GM12801 (cell line): ENCODE results near the gene KITLG.

Experiments
- TF ChIP-seq, protein P1 (sequence below): IDR thresholded peaks from one replicate; pipeline ENCODE4 v1.5.1; 2011; ENCODE audit warnings: control low read depth; ENCODE audit not compliant: insufficient read length; ENCODE audit errors: extremely low read depth

KITLG gene

DNA sequence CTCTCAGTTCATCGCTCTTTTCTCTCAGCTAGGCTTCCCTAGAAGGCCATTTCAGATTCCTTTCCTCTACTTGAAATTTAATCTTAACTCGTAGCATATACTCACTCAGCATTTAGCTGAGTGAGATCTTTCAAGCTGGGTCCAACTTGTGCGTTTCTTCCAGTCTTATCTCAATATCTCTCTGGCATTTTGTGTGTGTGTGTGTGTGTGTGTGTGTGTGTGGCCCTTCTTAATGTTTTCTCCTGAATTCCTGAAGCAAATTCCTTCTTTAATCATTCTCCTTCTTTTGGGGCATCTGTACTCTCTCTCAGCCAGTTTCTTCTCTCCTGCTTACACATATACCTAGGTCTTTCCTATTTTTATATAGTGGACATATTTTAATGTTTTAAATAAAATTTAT, 129.1 kb downstream of the KITLG start:
- TF ChIP-seq, protein P1, sequence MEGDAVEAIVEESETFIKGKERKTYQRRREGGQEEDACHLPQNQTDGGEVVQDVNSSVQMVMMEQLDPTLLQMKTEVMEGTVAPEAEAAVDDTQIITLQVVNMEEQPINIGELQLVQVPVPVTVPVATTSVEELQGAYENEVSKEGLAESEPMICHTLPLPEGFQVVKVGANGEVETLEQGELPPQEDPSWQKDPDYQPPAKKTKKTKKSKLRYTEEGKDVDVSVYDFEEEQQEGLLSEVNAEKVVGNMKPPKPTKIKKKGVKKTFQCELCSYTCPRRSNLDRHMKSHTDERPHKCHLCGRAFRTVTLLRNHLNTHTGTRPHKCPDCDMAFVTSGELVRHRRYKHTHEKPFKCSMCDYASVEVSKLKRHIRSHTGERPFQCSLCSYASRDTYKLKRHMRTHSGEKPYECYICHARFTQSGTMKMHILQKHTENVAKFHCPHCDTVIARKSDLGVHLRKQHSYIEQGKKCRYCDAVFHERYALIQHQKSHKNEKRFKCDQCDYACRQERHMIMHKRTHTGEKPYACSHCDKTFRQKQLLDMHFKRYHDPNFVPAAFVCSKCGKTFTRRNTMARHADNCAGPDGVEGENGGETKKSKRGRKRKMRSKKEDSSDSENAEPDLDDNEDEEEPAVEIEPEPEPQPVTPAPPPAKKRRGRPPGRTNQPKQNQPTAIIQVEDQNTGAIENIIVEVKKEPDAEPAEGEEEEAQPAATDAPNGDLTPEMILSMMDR, result no peak

DNA sequence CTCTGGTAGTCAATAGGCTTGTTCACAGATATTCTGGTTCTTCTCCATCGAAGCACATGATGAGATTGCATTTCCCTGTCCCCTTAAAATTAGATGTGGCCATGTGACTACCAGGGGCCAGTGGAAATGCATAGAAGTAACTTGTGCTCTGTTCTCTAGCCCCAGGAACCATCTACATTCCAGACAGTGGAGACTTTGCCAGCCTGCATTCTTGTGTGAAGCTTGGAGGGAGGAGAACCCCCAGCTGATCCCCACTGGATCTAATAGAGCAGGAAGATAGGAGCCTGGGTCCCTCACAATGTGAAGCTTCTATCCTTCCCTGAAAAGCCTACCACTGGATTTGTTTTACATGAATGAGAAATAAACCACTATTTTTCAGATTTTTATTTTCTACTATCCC, 130.1 kb downstream of the KITLG start:
- TF ChIP-seq, protein P1, result no peak

DNA sequence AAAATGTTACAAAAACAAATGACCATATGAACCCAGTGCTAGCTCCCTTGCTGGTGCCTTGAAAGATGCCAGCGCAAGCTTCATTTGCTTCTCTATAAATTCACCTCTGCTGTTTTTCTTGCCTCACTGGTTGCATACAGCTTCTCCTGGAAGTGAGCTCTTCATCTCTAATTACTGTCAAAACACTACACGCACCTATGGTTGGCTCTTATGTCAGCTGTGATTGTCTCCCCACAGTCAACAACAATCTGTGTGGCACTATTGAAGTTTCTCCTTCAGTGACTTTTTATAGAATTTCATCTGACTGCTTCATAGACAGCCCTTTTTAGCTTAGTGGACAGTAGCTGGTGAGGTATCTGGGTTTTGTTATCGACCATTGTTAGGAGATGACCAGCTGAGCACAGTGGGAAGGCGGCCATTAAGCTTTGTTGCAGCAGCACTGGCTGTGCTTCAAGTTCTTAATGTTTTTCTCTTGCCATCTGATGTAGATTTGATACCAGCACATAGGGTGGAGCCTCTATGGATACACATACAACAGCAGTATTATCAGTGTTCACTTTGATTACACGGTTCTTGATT, 131.8 kb downstream of the KITLG start:
- TF ChIP-seq, protein P1, result no peak

DNA sequence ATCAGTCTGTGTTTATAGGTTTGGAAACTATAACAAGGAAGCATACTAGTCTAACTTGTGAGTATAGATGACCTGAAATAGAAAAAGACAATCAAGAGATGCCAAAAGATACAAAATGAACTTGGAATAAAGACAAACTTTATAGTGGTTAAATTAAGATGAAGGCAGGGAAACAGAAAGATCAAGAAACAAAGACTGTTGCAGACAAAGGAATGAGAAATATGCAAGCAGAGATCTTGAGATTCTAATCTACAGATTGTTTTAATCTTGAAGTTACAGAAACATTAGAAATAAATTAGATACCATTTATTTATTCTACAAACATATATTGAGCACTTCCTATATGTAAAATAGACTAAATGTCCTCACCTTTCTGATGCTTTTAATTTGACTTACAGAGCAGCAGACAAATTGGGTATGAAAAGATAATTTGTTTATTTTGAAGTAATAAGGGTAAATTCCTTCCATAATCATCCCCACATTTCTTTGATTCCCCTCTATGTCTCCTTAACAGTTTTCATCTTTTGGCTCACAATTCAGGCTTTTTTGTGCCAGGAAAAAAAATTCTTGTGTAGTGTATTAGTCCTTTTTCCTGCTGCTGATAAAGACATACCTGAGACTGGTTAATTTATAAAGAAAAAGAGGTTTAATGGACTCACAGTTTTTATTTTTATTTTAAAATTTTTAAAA, 134.4 kb downstream of the KITLG start:
- TF ChIP-seq, protein P1, result no peak

DNA sequence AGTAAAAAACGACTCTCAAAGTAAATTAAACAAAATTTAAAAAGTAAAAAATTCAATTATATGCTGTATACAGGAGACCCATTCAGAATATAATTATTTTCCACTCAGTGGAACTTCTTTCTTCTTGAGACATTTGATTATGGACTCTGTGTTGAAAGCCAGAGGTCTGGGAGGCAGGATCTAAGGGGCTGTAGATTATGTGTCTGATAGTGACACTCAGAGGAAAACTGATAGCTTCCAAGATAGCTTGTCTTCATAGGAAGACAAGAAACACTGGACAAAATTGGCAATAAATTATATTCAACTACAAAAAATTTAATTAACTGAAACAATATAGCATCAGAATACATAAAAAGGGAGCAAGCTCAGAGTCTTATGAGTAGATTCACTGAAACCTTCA, 135.8 kb downstream of the KITLG start:
- TF ChIP-seq, protein P1, result no peak
